ENCODE results near the gene LCE5A. TPM values are rescaled to one million over a fixed set of nuclear protein-coding genes. Genes with fewer than 3 reads are reported as not detected.

Gene LCE5A
- polyA plus RNA-seq, 1 donor (not counting 4 experiments of a cell fraction or from before 2014, with no cell fraction given) = not detected

DNA sequence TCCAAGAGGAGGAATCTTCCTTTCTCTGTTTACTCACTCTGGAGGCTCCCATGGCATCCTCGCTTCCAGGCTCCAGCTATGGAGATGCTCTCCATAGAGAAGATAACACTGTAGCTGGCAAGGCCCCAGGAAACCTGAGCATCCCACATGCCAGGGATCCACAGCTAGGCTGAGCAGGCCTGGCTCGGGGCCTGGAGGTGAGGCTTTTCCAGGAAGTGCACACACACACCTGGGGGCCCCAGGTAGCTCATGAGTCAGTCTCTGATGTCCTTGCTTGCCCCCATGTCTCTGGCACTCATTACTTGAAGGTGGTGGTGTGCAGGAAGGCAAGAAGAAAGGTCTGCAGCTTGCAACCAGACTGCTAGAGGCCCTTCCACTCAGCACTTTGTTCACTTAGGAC lies 5.5 kb upstream of the LCE5A start:
- Histone ChIP-seq H2AFZ (ENCODE audit: control insufficient read depth, low read length) (no peak overlapping the region), H4K20me1 (ENCODE audit: control insufficient read depth, extremely low read depth, insufficient read depth, low read length) (no peaks in the 10 kb centered on the region), H3K27ac (ENCODE audit: control insufficient read depth, insufficient read depth, low read length) (no peak overlapping the region), H3K36me3 (ENCODE audit: control insufficient read depth in 2 of 2, extremely low read depth in 1 of 2, insufficient read depth in 2 of 2, low read length in 2 of 2) (no peaks in the 10 kb centered on the region), H3K4me2 (ENCODE audit: control insufficient read depth, extremely low read depth, insufficient read depth, low read depth, low read length) (no peak overlapping the region), H3K27me3 (ENCODE audit: control insufficient read depth, extremely low read depth, insufficient read depth, low read length) (no peaks in the 10 kb centered on the region), H3K4me1 (ENCODE audit: control insufficient read depth, extremely low read depth, insufficient read depth, low read length) (peaks cover 56% of the 10 kb centered on the region), H3K79me2 (ENCODE audit: control insufficient read depth, insufficient read depth, low read length) (no peaks in the 10 kb centered on the region), H3K9me3 (ENCODE audit: control insufficient read depth, low read depth, low read length) (no peaks in the 10 kb centered on the region), H3K9me1 (ENCODE audit: control insufficient read depth, extremely low read depth, insufficient read depth, low read length) (peaks cover 2% of the 10 kb centered on the region), H3K9ac (ENCODE audit: control insufficient read depth, extremely low read depth, insufficient read depth, low read length) (no peak overlapping the region), H3K4me3 (ENCODE audit: control insufficient read depth in 2 of 3, extremely low read depth in 1 of 3, insufficient read depth in 2 of 3, low read depth in 1 of 3, low read length in 3 of 3) (no peak overlapping the region)
- FAIRE-seq = peak; percentile 77
- dilution Hi-C loops (cut with MboI; ENCODE audit: extremely low pct_ligation_motif_present, low sequenced_read_pairs) = no loop called here
- DNase-seq (ENCODE audit: low read depth, low spot score) = peak; percentile 53
- TF ChIP-seq, protein P1, sequence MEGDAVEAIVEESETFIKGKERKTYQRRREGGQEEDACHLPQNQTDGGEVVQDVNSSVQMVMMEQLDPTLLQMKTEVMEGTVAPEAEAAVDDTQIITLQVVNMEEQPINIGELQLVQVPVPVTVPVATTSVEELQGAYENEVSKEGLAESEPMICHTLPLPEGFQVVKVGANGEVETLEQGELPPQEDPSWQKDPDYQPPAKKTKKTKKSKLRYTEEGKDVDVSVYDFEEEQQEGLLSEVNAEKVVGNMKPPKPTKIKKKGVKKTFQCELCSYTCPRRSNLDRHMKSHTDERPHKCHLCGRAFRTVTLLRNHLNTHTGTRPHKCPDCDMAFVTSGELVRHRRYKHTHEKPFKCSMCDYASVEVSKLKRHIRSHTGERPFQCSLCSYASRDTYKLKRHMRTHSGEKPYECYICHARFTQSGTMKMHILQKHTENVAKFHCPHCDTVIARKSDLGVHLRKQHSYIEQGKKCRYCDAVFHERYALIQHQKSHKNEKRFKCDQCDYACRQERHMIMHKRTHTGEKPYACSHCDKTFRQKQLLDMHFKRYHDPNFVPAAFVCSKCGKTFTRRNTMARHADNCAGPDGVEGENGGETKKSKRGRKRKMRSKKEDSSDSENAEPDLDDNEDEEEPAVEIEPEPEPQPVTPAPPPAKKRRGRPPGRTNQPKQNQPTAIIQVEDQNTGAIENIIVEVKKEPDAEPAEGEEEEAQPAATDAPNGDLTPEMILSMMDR (optimal IDR thresholded peaks at IDR 0.05 in 1 of 3, IDR thresholded peaks at IDR 0.05 in 1 of 3, conservative IDR thresholded peaks at IDR 0.05 in 1 of 3; ENCODE audit: extremely low read depth in 1 of 3, insufficient read depth in 2 of 3, low read length in 3 of 3) = no peak
- TF ChIP-seq EZH2 (IDR thresholded peaks at IDR 0.05; ENCODE audit: low read length) = no peak

DNA sequence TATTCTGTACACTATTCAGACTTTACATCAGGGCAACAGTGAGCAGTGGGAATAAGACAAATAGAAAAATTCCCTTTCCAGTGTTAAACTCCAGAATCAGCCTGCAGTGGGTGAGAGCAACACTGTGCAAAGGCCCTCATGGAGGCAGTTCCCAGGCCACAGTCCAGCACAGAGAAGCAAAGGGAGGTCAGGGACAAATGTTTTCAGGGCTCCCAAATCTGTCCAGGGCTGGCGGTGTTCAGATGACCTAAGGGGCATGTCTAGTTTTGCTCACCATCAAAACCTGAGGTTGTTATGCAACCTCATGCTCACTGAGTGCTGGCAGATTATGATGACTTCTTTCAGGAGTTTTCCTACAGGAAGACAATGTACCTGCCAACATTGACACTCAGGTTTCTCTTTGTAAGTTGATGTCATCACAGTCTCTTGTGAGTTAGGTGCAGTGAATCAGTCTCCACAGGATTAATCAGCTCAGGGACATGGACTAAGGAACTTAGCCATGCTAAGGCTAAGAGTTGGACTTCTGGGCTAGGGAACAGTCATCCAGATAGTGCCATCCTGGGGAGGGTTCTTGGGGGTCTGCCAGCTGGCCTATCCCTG lies 3.6 kb upstream of the LCE5A start:
- peak; percentile 97 for FAIRE-seq
- peak; percentile 77 for DNase-seq (ENCODE audit: low read depth, low spot score)
- dilution Hi-C loops (cut with MboI; ENCODE audit: extremely low pct_ligation_motif_present, low sequenced_read_pairs) = no loop called here
- peaks cover 2% of the 10 kb centered on the region for H3K9me1 ChIP-seq (ENCODE audit: control insufficient read depth, extremely low read depth, insufficient read depth, low read length)
- H3K4me1 ChIP-seq (ENCODE audit: control insufficient read depth, extremely low read depth, insufficient read depth, low read length) = peaks cover 47% of the 10 kb centered on the region
- H3K36me3 ChIP-seq (ENCODE audit: control insufficient read depth in 2 of 2, extremely low read depth in 1 of 2, insufficient read depth in 2 of 2, low read length in 2 of 2) = no peaks in the 10 kb centered on the region
- no peak for TF ChIP-seq EZH2 (IDR thresholded peaks at IDR 0.05; ENCODE audit: low read length)
- TF ChIP-seq, protein P1 (optimal IDR thresholded peaks at IDR 0.05 in 1 of 3, IDR thresholded peaks at IDR 0.05 in 1 of 3, conservative IDR thresholded peaks at IDR 0.05 in 1 of 3; ENCODE audit: extremely low read depth in 1 of 3, insufficient read depth in 2 of 3, low read length in 3 of 3) = no peak
- H3K9ac ChIP-seq (ENCODE audit: control insufficient read depth, extremely low read depth, insufficient read depth, low read length) = no peak overlapping the region
- H3K27ac ChIP-seq (ENCODE audit: control insufficient read depth, insufficient read depth, low read length) = peak overlapping the region; percentile 51
- H3K9me3 ChIP-seq (ENCODE audit: control insufficient read depth, low read depth, low read length) = no peaks in the 10 kb centered on the region
- H3K4me2 ChIP-seq (ENCODE audit: control insufficient read depth, extremely low read depth, insufficient read depth, low read depth, low read length) = peak overlapping the region; percentile 23
- no peak overlapping the region for H2AFZ ChIP-seq (ENCODE audit: control insufficient read depth, low read length)
- H4K20me1 ChIP-seq (ENCODE audit: control insufficient read depth, extremely low read depth, insufficient read depth, low read length) = no peaks in the 10 kb centered on the region
- no peaks in the 10 kb centered on the region for H3K27me3 ChIP-seq (ENCODE audit: control insufficient read depth, extremely low read depth, insufficient read depth, low read length)
- no peak overlapping the region for H3K4me3 ChIP-seq (ENCODE audit: control insufficient read depth in 2 of 3, extremely low read depth in 1 of 3, insufficient read depth in 2 of 3, low read depth in 1 of 3, low read length in 3 of 3)
- H3K79me2 ChIP-seq (ENCODE audit: control insufficient read depth, insufficient read depth, low read length) = no peaks in the 10 kb centered on the region
